ENCODE data around the gene EXOC7. TPM values are rescaled to one million over a fixed set of nuclear protein-coding genes. Genes with fewer than 3 reads are reported as not detected.

EXOC7 gene
- total RNA-seq, 3 donors from 2014 or later: 91.4 to 103 (median 93.9) TPM

DNA sequence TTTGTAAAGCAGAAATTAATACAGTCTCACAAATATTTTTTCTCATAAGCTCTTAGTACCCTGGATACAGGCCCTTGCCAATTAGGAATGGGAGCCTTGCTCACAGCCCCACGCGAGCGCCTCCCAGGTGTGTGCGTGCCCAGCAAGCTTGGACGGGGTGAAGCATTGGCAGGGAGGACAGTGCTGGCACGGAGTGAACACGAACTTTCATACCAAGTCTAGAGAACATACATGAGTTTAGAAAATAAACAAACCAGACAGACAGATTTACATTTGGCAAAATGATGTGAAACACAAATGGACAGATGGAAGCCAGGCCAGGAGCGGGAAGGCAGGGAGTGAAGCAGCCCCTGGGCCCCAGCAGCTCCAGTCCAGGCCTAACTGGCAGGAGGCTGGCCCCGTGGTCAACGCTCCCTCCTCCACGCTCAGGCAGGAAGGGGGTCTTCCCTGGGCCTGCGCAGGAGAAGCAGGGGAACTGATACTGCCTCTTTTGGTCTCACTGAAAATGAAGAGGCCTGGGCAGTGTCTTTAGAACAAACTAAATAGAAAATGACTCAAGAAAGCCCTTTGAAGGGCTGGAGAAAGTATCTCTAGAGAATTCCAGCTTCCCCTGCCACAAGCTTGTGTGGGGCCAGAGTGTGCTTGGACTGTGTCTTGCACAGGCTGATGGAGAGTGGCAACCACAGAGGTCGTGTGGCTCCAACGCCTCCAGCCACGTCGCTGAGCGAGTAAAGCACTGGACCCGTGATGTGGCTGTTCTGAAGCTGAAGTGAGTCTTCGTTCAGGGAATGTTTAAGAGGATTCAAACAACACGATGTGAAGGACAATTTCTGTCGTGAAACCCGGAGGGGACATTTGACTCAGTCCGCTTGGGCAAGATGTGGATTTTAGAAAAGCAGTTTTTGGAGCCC, 47.4 kb upstream of the EXOC7 start:
- DNase-seq (ENCODE audit: low spot score in 2 of 2): peak in 1 of 2 donors; percentile 38
- H3K9me3 ChIP-seq: no peaks in the 10 kb centered on the region
- TF ChIP-seq POLR2AphosphoS5 (IDR thresholded peaks at IDR 0.05) (no peak), POLR2A (IDR thresholded peaks at IDR 0.05) (no peak)
- TF ChIP-seq, protein P1, sequence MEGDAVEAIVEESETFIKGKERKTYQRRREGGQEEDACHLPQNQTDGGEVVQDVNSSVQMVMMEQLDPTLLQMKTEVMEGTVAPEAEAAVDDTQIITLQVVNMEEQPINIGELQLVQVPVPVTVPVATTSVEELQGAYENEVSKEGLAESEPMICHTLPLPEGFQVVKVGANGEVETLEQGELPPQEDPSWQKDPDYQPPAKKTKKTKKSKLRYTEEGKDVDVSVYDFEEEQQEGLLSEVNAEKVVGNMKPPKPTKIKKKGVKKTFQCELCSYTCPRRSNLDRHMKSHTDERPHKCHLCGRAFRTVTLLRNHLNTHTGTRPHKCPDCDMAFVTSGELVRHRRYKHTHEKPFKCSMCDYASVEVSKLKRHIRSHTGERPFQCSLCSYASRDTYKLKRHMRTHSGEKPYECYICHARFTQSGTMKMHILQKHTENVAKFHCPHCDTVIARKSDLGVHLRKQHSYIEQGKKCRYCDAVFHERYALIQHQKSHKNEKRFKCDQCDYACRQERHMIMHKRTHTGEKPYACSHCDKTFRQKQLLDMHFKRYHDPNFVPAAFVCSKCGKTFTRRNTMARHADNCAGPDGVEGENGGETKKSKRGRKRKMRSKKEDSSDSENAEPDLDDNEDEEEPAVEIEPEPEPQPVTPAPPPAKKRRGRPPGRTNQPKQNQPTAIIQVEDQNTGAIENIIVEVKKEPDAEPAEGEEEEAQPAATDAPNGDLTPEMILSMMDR (IDR thresholded peaks at IDR 0.05): no peak
- peak overlapping the region; percentile 22 to 25 for H3K27ac ChIP-seq
- intact Hi-C loops (cut with DNase I; ENCODE audit: low total_unique reads): no loop called here
- no peaks in the 10 kb centered on the region for H3K27me3 ChIP-seq
- H3K4me1 ChIP-seq: no peaks in the 10 kb centered on the region
- H3K4me3 ChIP-seq: no peak overlapping the region
- no peaks in the 10 kb centered on the region for H3K36me3 ChIP-seq

DNA sequence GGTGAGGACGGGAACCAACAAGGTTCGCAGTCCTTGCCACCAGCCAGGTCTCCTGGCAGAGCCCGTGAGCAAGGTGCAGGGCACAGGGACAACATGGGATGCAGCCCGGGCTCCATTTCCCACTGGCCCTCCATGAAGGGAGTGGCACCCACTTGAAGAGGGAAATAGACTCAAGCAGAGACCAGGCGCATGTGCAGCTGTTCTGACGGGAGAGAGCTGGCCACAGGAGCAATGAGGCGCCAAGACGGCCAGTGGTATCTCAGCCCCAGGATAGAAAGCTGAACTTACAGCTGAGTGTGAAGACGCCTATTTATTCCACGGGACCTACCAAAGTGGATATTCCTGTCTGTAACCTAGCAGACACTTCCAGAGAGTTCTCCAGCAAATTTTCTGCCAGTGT, 45.6 kb upstream of the EXOC7 start:
- intact Hi-C loops (cut with DNase I; ENCODE audit: low total_unique reads): no loop called here
- DNase-seq (ENCODE audit: low spot score in 2 of 2): no peak
- Histone ChIP-seq H3K4me3 (no peak overlapping the region), H3K9me3 (no peaks in the 10 kb centered on the region), H3K36me3 (no peaks in the 10 kb centered on the region), H3K27me3 (no peaks in the 10 kb centered on the region), H3K27ac (no peak overlapping the region), H3K4me1 (no peaks in the 10 kb centered on the region)
- TF ChIP-seq, protein P1 (IDR thresholded peaks at IDR 0.05): no peak
- TF ChIP-seq POLR2A (IDR thresholded peaks at IDR 0.05) (no peak), POLR2AphosphoS5 (IDR thresholded peaks at IDR 0.05) (no peak)

GRCh38 chr17:76148015-76148326, 44.4 kb upstream of the EXOC7 start:
- intact Hi-C loops (cut with DNase I; ENCODE audit: low total_unique reads): no loop called here
- Histone ChIP-seq H3K27ac (no peak overlapping the region), H3K27me3 (no peaks in the 10 kb centered on the region), H3K4me1 (no peaks in the 10 kb centered on the region), H3K9me3 (no peaks in the 10 kb centered on the region), H3K36me3 (no peaks in the 10 kb centered on the region), H3K4me3 (no peak overlapping the region)
- TF ChIP-seq POLR2A (IDR thresholded peaks at IDR 0.05): no peak
- TF ChIP-seq, protein P1 (IDR thresholded peaks at IDR 0.05): peak in 1 of 3 donors; percentile 2
- DNase-seq (ENCODE audit: low spot score in 2 of 2): no peak

- peak in 1 of 2 donors; percentile 14 for DNase-seq (ENCODE audit: low spot score in 2 of 2)
- Histone ChIP-seq H3K27me3 (no peaks in the 10 kb centered on the region), H3K36me3 (no peaks in the 10 kb centered on the region), H3K4me1 (no peaks in the 10 kb centered on the region), H3K4me3 (no peak overlapping the region), H3K27ac (no peak overlapping the region), H3K9me3 (no peaks in the 10 kb centered on the region)
- intact Hi-C loops (cut with DNase I; ENCODE audit: low total_unique reads): no loop called here
- TF ChIP-seq POLR2AphosphoS5 (IDR thresholded peaks at IDR 0.05) (no peak), POLR2A (IDR thresholded peaks at IDR 0.05) (no peak)
- TF ChIP-seq, protein P1 (IDR thresholded peaks at IDR 0.05): peak; percentile 41 to 60 (median 55)
These were observed 43.8 kb upstream of the EXOC7 start for GRCh38 chr17:76147211-76148014.

All from breast epithelium (tissue), 4 donors.